Left cardiac atrium (tissue), 4 donors: ENCODE results near the gene KRT40. TPM values are rescaled to one million over a fixed set of nuclear protein-coding genes. Genes with fewer than 3 reads are reported as not detected.
"Not testable (repeated sequence)": the region's sequence is repeated elsewhere in the genome, so short reads cannot be mapped to it uniquely, and the experiment has no call there.

Source experiments
- ATAC-seq, 2 donors: fragments of 200-7000 bp; cut with Tn5 transposase; one replicate each; pipeline ENCODE4 v1.9.1; 2020; ENCODE audit warnings: mild to moderate bottlenecking in 2 of 2, moderate library complexity in 2 of 2
- DNase-seq: peaks from one replicate; pipeline ENCODE4 v3.0.0-alpha.2; 2020
- intact Hi-C, 2 donors: fragments of 100-400 bp; cut with DNase I; formaldehyde crosslinking; loops; one replicate each; pipeline versions ENCODE4 v1.14.1 to v1.15.1; 2022 to 2023
- total RNA-seq, 2 donors: library from RNA; stranded (reverse); fragmentation: NEBNext Ultra II Directional; extraction: Animal tissue kit (Norgen Biotek cat#: 25700); gene quantifications; one replicate each; pipeline ENCODE4 v1.2.1, GENCODE V29; 2021
- donor health status: DM: no; HTN: yes; CAD: no.
- donor health status: DM: no; HTN: yes; CAD: no; lungs with severe emphysema.
- donor health status: DM: yes; HTN: yes; CAD: no.
- donor health status: Dilated cardiomyopathy.

The KRT40 gene
- total RNA-seq, 2 donors from 2014 or later: not detected

DNA sequence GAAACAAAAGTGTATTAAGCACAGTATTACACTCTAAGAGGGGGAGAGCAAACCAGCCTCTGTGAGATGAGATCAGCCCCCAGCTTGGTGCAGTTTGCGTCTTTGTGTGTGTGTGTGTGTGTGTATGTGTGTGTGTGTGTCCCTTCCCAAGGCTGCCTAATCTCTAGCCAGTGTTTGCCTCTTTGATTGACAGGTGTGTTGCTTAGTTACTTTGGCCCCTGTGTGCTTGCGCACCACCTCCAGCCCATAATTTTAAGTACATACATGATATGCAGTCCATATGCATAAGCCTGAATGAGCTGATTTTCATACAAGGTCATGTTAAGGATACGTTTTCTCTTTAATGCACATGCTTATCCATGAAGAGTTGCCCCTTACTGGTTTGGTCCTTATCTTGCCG lies 17.7 kb upstream of the KRT40 start:
- intact Hi-C loops: no loop called here
- no peak for DNase-seq
- no peak for ATAC-seq

DNA sequence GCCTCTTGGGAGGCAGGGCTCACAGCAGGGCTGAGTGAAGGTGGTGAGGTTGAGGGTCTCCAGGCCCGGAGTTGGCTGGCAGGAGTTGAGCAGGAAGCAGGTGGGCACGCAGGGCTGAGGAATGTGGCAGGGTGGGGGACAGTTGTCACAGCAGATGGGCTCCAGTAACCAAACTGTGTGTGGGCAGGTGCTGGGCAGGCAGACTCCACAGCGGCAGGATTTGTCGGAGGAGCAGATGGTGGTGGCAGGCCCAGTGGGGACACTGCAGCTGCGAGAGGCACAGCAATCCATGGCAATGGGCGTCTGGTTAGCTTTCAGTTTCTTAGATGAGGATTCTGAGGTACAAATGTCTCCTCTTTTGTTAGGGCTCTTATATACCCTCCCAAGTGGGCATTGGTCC lies 15.4 kb upstream of the KRT40 start, which contains the start of gene KRTAP3-2:
Gene KRTAP3-2, minus strand, starts transcription at position 344 of the 400 bp plus-strand sequence. Its CDS starts 53 bp downstream, at position 291.
- ATAC-seq, intact Hi-C loops, DNase-seq: not testable (repeated sequence)

DNA sequence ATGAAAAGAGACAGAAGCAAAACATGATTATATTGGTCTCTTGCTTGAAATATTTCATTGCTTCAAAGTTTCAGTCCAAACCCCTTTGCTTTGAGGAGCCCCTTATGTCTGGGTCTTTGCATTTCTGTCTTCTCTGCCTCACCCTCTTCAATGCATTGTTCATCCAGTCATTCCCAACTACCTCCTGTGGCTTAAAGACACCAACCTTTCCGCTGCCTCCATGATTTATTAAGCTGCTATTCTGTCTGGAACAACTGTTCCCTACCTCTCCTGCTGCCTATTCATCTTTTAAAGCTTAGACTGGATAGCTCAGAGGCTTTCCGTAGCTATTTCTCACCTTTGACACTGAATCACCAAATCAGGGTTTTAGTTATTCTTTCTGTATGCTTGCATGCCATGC lies 13.2 kb upstream of the KRT40 start:
- ATAC-seq (no peak), DNase-seq (no peak)
- intact Hi-C loops: no loop called here

DNA sequence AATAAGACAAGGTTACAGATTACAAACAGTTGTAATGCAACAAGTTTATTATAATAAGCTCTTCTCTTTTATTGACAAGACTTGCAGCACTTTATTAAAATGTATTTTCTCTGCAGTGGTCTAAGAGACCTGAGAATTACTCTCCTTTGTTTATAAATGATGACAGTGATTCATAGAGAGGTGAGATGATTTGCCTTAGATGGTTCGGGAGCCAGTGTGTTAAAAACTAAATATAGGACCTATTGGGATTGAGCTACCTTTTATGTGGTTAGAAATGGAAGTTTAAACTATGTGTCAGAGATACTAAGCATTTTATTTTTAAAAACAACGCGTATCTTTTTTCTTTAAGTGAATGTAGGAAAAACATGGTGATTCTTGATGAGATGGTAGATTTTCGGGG lies 12.7 kb upstream of the KRT40 start:
- ATAC-seq (no peak), DNase-seq (no peak)
- intact Hi-C loops: no loop called here

DNA sequence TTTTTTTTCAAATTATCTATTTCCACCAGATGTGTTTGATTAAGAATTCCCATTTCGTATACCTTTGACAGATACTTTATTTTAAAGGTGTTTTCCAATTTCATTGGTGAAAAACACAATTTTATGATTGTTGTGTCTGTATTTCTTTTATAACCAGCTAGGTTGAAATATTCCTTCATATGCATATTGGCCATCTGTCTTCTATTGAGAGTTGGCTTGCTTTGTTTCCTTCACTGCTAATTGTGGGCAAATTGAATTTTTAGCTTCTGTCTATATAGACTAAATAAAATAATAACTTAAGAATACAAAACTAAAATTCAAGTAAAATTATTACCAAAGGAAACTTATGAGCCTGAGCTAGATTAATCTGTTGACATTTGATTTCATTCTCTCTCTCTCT lies 11.0 kb upstream of the KRT40 start:
- intact Hi-C loops: no loop called here

DNA sequence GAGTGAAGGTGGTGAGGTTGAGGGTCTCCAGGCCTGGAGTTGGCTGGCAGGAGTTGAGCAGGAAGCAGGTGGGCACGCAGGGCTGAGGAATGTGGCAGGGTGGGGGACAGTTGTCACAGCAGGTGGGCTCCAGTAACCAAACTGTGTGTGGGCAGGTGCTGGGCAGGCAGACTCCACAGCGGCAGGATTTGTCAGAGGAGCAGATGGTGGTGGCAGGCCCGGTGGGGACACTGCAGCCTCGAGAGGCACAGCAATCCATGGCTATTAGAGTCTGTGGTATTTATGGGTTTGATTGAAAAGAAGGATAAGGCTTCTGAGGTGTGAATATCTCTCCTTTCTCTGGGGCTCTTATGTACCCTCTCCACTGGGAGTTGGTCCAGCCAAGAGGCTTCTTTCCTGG lies 9.7 kb upstream of the KRT40 start, which contains the start of gene KRTAP3-3:
Gene KRTAP3-3, minus strand, starts transcription at position 326 of the 400 bp plus-strand sequence. Its CDS starts 67 bp downstream, at position 259.
- intact Hi-C loops: no loop called here
- no peak for DNase-seq
- no peak for ATAC-seq

More for the DNA sequence above, 11.0 kb upstream of the KRT40 start:
- no peak for ATAC-seq
- DNase-seq: no peak

DNA sequence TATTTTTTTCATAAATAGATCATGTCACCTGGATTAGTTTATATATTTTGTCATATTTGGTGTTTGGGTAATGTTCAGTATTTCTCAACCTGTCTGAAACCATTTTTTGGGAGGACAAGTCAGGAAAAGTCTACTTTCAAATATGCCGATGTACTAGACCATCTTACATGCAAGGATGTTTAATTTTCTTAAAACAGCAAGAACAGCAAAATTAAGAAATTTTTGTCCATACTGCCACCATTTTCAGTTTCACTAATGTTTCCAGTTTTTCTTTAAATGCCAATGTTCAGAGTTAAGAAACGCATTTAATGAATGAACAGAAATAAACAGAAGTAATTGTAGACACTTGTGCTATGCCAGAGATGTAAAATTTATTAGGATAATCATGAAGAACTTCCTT lies 9.0 kb upstream of the KRT40 start:
- ATAC-seq: no peak
- DNase-seq: no peak
- intact Hi-C loops: no loop called here

DNA sequence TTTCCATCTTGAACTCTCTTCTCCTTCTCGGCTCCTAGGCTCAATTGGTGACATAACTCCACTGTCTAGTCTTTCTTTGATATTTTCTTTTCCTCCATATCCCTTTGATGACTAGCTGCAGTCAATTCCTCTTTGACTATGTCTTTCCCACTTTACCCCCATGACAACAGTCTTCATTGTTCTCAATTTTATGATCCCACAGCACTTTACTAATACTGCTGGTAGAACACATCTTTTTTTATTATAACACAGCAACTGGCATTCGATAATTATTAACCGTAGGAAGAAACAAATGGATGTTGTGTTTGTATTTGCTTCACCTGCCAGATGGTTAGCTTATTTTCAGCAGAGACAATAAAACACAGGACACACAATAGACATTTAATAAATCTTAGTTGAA lies 8.5 kb upstream of the KRT40 start:
- DNase-seq (no peak), ATAC-seq (no peak)
- intact Hi-C loops: no loop called here

DNA sequence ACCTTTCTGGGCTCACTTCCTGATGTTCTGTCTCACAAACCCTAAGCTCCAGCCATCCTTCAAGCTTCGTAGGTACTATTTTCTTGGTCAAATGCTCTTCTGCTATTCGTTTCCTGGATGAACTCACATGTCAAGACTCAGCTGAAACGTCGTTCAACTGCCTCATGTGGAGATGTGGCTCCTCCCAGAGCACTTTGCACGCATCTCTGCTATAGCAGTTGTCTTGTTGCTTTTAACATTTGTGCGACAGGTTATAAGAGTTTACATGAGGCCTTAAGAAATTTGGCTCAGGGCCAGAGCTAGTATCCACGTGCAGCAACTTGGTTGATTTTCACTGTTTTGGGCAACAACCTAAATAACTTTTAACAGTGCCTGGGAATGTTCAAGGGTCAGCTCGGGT lies 2.8 kb upstream of the KRT40 start:
- ATAC-seq: no peak
- intact Hi-C loops: no loop called here
- DNase-seq: no peak

DNA sequence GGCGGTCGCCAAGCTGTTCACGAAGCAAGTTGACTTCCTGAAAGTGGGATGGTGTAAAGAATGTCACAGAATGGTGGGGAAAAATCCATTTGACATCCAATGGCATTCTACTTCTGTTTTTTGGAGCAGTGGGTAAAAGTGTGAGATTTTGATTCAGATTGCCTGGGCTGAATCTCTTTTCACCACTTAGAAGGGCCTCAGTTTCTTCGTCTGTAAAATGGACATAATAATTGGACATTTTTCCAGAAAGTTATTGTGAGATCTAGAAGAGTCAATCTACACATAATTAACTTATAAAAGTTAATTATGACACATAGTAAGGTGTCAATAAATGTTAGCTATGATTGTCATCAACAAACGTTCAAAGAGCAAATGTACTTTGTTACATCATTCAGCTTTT lies 3.0 kb downstream of the KRT40 start:
- DNase-seq (no peak), ATAC-seq (no peak)
- intact Hi-C loops: no loop called here

DNA sequence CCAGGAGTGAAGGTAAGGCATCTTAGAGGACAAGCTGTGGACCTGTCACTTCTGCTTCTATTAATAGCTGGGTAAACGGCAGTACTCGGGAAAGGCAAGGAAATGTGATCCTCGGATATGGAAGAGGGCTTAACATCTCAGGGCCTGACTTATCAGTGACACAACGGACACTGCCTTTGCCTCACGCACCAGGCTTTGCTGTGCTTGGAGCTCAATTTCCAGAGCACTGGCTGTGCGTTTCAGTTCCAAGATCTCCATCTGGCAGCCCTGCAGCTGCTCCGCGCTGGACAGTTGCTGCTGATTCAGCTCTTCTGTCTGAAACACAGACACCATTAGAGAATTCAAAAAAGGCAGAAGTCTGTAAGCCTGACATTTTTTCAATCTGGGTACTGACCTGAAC lies 3.5 kb downstream of the KRT40 start:
- DNase-seq: no peak
- intact Hi-C loops: no loop called here
- ATAC-seq: peak; percentile 19 to 39

DNA sequence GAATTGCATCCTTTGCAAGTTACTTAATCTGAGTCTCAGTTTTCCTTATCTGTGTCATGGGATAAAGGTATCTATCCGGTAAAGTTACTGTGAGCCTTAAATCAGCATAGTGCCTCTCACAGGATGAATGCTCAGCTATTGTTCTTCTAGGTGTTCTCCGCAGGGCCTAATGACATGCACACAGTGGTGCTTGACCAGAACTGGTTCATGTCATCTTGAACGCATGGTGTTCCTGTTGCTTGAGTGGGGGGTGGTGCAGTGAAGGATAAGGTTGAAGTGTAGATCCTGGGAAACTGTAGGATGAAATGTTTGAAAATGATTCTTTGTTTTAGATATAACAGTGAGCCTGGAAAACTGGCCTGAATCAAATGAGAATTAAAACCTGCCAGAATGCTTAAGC lies 4.0 kb downstream of the KRT40 start:
- intact Hi-C loops: no loop called here
- ATAC-seq: no peak
- DNase-seq: no peak

DNA sequence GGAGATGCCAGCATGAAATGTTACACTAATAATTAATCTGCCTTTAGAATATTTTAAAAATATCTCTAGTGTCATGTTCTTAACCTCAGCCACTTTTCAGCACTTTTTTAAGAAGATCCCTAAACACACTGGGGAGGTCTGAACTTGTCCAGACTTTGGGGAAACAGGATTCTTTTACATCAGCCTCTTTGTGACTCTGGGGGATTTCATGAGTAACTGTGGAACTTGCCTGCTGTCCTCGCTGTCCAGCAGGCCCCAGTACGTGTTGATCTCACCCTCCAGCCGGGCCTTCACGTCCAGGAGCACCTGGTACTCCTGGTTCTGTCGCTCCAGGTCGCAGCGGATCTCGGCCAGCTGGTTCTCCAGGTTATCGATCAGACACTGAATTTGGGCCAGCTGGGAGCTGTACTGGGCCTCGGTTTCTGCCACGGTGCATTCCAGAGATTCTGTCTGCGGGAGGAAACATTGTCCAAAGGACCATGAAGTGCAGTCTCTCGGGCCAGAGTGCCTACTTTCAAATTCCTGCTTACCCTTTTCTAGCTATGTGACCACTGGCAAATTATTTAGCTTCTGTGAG lies 5.5 kb downstream of the KRT40 start:
- intact Hi-C loops: no loop called here
- ATAC-seq (no peak), DNase-seq (no peak)

DNA sequence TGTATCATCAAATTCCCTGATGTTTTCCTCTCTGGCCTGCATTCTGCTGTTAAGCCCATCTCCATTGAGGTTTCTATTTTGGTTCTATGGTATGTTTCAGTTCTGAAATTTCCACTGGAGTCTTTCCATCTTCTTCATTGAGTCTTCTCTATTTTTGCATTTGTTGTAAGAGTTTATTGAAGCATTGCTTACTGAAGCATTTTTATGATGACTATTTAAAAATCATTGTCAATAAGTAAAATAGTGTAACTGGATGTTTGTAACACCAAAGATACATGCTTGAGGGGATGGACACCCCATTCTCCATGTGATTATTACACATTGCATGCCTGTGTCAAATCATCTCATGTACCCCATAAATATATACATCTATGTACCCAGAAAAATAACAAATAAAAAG lies 8.6 kb downstream of the KRT40 start:
- ATAC-seq (no peak), DNase-seq (no peak)
- intact Hi-C loops: no loop called here

DNA sequence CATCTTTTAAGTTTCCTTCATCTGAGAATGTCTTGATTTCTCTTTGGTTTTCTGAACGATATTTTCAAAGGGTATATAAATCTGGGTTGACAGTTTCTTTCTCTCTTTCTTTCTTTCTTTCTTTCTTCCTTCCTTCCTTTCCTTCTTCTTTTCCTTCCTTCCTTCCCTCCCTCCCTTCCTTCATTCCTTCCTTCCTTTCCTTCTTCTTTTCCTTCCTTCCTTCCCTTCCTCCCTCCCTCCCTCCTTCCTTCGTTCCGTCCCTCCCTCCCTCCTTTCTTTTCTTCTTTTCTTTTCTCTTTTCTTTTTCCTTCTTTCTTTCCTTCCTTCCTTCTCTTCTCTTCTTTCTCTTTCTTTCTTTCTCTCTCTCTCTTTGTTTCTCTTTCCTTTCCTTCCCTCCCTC lies 9.8 kb downstream of the KRT40 start:
- intact Hi-C loops: no loop called here
- no peak for ATAC-seq
- DNase-seq: no peak

DNA sequence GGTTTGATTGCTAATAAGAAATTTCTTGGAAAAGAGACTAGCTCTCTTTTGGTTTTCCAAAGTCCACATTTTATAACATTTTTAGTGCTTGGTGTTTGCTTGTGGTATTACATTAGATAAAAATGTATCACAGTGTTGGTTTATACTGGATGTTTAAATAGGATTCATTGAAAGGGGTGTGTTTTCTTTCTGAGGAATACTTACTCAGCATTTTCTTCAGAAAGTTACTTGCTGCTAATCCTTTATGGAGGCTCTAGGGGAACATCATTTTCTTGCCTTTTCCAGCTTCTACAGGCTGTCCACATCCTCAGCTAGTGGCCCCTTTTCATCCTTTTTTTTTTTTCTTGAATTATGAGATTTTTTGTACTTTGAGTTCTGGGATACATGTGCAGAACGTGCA lies 16.5 kb downstream of the KRT40 start:
- no peak for DNase-seq
- intact Hi-C loops: no loop called here
- ATAC-seq: no peak

DNA sequence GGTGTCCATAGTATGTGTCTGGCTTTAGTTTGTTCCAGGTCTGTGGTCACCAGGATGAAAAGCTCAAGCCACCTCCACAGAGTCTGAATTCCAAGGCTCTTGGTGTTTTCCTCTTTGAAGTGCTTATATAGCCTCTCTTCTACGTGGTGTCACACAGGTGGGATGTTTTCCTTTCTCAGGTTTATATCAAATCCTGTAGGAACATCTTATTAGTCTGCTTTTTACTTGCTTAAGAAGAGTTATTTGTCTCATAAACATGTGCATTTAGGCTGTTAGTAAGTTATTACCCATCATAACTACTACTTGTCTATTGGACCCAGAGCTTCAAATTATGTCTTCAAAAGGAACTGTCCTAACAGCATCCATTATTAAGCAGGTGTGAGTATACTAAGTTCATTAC lies 17.3 kb downstream of the KRT40 start, which contains the start of gene KRT39:
Gene KRT39, minus strand, starts transcription at position 101 of the 400 bp plus-strand sequence. Its CDS starts 92 bp downstream, at position 9.
- intact Hi-C loops: no loop called here
- DNase-seq: no peak
- ATAC-seq: no peak

DNA sequence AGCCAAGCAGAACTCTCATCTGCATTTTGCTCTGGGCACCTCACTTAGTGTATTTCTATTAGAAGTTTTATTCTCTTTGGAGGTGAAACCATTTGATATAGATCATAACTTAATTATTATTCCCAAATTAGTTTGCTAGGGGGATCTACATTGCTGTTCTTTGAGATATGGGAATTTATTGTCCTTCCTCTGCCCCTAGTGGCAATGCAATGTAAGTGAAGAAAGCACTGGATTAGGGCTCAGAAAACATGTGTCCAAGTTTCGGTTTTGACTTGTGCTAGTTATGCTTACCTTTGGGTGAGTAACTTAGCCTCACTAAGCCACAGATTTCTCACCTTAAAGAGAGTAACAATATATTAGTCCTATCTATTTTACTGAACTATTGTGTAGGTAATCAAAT lies 20.3 kb downstream of the KRT40 start:
- intact Hi-C loops: no loop called here
- ATAC-seq (no peak), DNase-seq (no peak)

DNA sequence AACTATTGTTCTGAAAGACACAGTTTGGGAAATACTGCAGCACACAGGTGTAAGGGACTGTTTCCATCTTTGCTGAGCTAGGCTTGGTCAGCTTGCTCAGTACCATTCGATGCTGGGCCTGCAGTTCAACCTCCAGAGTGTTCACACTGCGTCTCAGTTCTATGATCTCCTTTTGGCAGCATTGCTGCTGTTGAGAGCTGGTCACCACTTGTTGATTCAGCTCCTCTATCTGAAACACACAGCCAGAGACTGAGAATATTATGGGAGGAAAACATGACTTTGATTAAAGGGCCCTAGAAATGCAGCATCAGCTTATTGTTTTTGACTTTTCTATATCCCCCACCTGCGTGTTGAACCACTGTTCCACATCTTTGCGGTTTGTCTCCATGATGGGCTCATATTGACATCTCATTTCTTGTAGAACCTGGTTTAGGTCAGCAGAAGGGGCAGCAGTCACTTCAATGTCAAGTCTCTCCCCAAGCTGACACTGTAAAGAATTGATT lies 22.0 kb downstream of the KRT40 start:
- DNase-seq (no peak), ATAC-seq (no peak)
- intact Hi-C loops: no loop called here

DNA sequence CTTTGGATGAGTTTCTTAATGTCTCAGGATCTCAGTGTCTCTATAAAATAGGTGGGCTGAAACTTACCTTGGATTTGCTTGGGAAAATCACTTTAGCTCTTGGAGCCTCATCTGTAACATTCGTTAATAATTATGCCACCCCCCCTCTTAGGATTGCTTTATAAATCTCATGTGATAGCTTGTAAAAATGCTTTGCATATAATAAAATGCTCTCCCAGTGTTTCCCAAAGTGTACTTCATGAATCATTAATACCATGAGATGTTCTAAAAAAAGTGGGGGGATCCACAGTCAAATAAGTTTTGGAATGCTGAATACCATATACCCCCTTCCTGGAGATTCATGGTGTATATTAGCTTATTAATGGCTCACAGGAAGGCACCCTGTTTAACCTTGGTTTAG lies 22.5 kb downstream of the KRT40 start:
- no peak for DNase-seq
- intact Hi-C loops: no loop called here
- ATAC-seq: no peak

DNA sequence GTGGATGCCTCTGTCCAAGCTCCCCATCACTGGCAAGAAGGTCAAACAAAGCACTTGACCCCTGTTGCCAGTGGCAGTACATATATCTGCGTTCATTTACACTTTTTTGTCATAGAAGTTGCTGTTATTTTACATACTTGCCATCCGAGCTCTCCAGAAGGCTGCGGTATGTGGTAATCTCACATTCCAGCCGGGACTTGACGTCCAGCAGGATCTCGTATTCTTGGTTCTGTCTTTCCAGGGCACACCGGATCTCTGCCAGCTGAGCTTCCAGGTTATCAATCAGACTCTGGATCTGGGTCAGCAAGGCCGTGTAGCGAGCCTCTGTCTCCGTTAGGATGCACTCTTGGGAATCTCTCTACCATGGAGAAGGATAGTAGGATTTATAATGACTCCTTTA lies 24.0 kb downstream of the KRT40 start:
- intact Hi-C loops: no loop called here

More for the DNA sequence above, 24.0 kb downstream of the KRT40 start:
- no peak for DNase-seq
- no peak for ATAC-seq
